Measurements from ENCODE around the gene CNTN4.

CNTN4 gene

GRCh38 chr3:2929574-2929973, 830.9 kb downstream of the CNTN4 start:
- no peak for DNase-seq

GRCh38 chr3:2931265-2931664, 832.6 kb downstream of the CNTN4 start:
- DNase-seq: no peak

GRCh38 chr3:2934541-2934940, 835.9 kb downstream of the CNTN4 start:
- DNase-seq: no peak

- no peak for DNase-seq
Measured at GRCh38 chr3:2937055-2937454, 838.4 kb downstream of the CNTN4 start.

- no peak for DNase-seq
Measured at GRCh38 chr3:2937592-2937991, 838.9 kb downstream of the CNTN4 start.

GRCh38 chr3:2938711-2939110, 840.0 kb downstream of the CNTN4 start:
- no peak for DNase-seq

- DNase-seq: no peak
Measured at GRCh38 chr3:2940062-2940461, 841.4 kb downstream of the CNTN4 start.

- no peak for DNase-seq
Measured at GRCh38 chr3:2944628-2945027, 846.0 kb downstream of the CNTN4 start.

GRCh38 chr3:2945121-2945520, 846.5 kb downstream of the CNTN4 start:
- no peak for DNase-seq

- DNase-seq: no peak
Measured at GRCh38 chr3:2947536-2947935, 848.9 kb downstream of the CNTN4 start.

- no peak for DNase-seq
Measured at GRCh38 chr3:2948882-2949281, 850.2 kb downstream of the CNTN4 start.

GRCh38 chr3:2950159-2950558, 851.5 kb downstream of the CNTN4 start:
- DNase-seq: no peak

GRCh38 chr3:2957115-2957514, 858.4 kb downstream of the CNTN4 start:
- DNase-seq: no peak

GRCh38 chr3:2958551-2958950, 859.9 kb downstream of the CNTN4 start:
- DNase-seq: no peak

GRCh38 chr3:2961576-2961975, 862.9 kb downstream of the CNTN4 start:
- DNase-seq: no peak

- no peak for DNase-seq
Measured at GRCh38 chr3:2967871-2968270, 869.2 kb downstream of the CNTN4 start.

- no peak for DNase-seq
Measured at GRCh38 chr3:2968475-2968874, 869.8 kb downstream of the CNTN4 start.

GRCh38 chr3:2976212-2976611, 877.5 kb downstream of the CNTN4 start:
- no peak for DNase-seq

GRCh38 chr3:2976796-2977195, 878.1 kb downstream of the CNTN4 start:
- DNase-seq: no peak

- no peak for DNase-seq
Measured at GRCh38 chr3:2978977-2979732, 880.5 kb downstream of the CNTN4 start.

GRCh38 chr3:2984005-2984830, 885.6 kb downstream of the CNTN4 start:
- DNase-seq: no peak

GRCh38 chr3:2984831-2985220, 886.2 kb downstream of the CNTN4 start:
- no peak for DNase-seq

GRCh38 chr3:2985479-2985878, 886.8 kb downstream of the CNTN4 start:
- no peak for DNase-seq

GRCh38 chr3:2992534-2992933, 893.9 kb downstream of the CNTN4 start:
- DNase-seq: no peak
